Vagina (tissue), 2 donors: ENCODE results near the gene CHD5.

Experiments used
- CTCF ChIP-seq, 3 experiments: fragments of 450-650 bp in 2 of 3; fragments of 200-600 bp in 1 of 3; sonication (generic) in 1 of 3; IDR thresholded peaks; one replicate each; pipeline ENCODE4 v1.5.1; 2017 to 2019; ENCODE audit warnings: antibody characterized with exemption in 3 of 3, mild to moderate bottlenecking in 2 of 3, moderate library complexity in 2 of 3
- POLR2A ChIP-seq, 2 donors: fragments of 450-650 bp; IDR thresholded peaks; one replicate each; pipeline ENCODE4 v1.6.1; 2017; ENCODE audit warnings: antibody characterized with exemption in 2 of 2, mild to moderate bottlenecking in 2 of 2, moderate library complexity in 2 of 2

GRCh38 chr1:6082430-6082971, 97.6 kb downstream of the CHD5 start:
- peak in 1 of 3 experiments; percentile 24 for TF ChIP-seq CTCF (IDR thresholded peaks at IDR 0.05)
- no peak for TF ChIP-seq POLR2A (IDR thresholded peaks at IDR 0.05)
